IMR-90 (cell line): Measurements from ENCODE around the gene SIGLEC7. TPM values are rescaled to one million over a fixed set of nuclear protein-coding genes. Genes with fewer than 3 reads are reported as not detected.

Experiments
- ATAC-seq: fragments of 200-7000 bp; cut with Tn5 transposase; 2 replicates; pipeline ENCODE4 v1.9.1; 2020; ENCODE audit warnings: low read depth, mild to moderate bottlenecking, moderate library complexity
- BruUV-seq: library from RNA; stranded (reverse); fragments of 400-500 nt; replicated peaks from 2 replicates; lab custom pipeline; 2021; lab: Mats Ljungman, UMichigan
- CTCF ChIA-PET: fragments of 300-600 bp; formaldehyde crosslinking; extraction: SDS; loops from one replicate; lab custom pipeline; 2021; ENCODE audit warnings: antibody characterized with exemption; lab: Yijun Ruan, JAX
- POLR2A ChIA-PET: fragments of 300-600 bp; sonication (Branson Sonifier 250); formaldehyde crosslinking; loops from one replicate; lab custom pipeline; 2022; ENCODE audit warnings: antibody characterized with exemption; ENCODE audit not compliant: unreplicated experiment; lab: Charles Lee
- DNase-seq: peaks from one replicate; pipeline ENCODE4 v3.0.0; 2013
- H2AFZ ChIP-seq: replicated peaks from 2 replicates; pipeline ENCODE3; 2013; ENCODE audit warnings: low read length, mild to moderate bottlenecking; ENCODE audit not compliant: poor library complexity
- H2AK5ac ChIP-seq: 2 replicates; pipeline ENCODE4 v1.6.1; 2013; ENCODE audit warnings: low read depth, low read length, inconsistent platforms
- H2AK9ac ChIP-seq: replicated peaks from 2 replicates; pipeline ENCODE3; 2013; ENCODE audit warnings: mild to moderate bottlenecking, low read depth, low read length, moderate library complexity; ENCODE audit not compliant: poor library complexity
- H2BK120ac ChIP-seq: 2 replicates; pipeline ENCODE4 v1.6.1; 2013; ENCODE audit warnings: low read depth, low read length, inconsistent platforms
- H2BK15ac ChIP-seq: 3 replicates; pipeline ENCODE4 v1.6.1; 2013; ENCODE audit warnings: low read depth, low read length, inconsistent platforms
- H2BK20ac ChIP-seq: 2 replicates; pipeline ENCODE4 v1.6.1; 2013; ENCODE audit warnings: low read depth, mild to moderate bottlenecking, inconsistent platforms, low read length, moderate library complexity
- H2BK5ac ChIP-seq: 2 replicates; pipeline ENCODE4 v1.6.1; 2013; ENCODE audit warnings: mild to moderate bottlenecking, low read depth, low read length, inconsistent platforms; ENCODE audit not compliant: poor library complexity, severe bottlenecking
- H3K14ac ChIP-seq: replicated peaks from 2 replicates; pipeline ENCODE4 v1.6.1; 2013; ENCODE audit warnings: low read depth, low read length, inconsistent platforms
- H3K18ac ChIP-seq: 2 replicates; pipeline ENCODE4 v1.6.1; 2013; ENCODE audit warnings: low read depth, low read length, control low read depth
- H3K23ac ChIP-seq: 2 replicates; pipeline ENCODE4 v1.6.1; 2013; ENCODE audit warnings: low read depth, low read length, inconsistent platforms
- H3K27ac ChIP-seq: 2 replicates; pipeline ENCODE4 v1.5.1; 2013; ENCODE audit warnings: mild to moderate bottlenecking, control low read depth, low read length; ENCODE audit not compliant: insufficient read depth
- H3K27me3 ChIP-seq: 2 replicates; pipeline ENCODE4 v1.6.1; 2013; ENCODE audit warnings: low read length; ENCODE audit not compliant: control insufficient read depth, insufficient read depth
- H3K36me3 ChIP-seq: 2 replicates; pipeline ENCODE4 v1.6.1; 2013; ENCODE audit warnings: low read length, mixed read lengths; ENCODE audit not compliant: control insufficient read depth, insufficient read depth
- H3K4ac ChIP-seq: 2 replicates; pipeline ENCODE4 v1.6.1; 2013; ENCODE audit warnings: low read depth, low read length, inconsistent platforms
- H3K4me1 ChIP-seq: 2 replicates; pipeline ENCODE4 v1.6.1; 2013; ENCODE audit warnings: low read length, mixed read lengths; ENCODE audit not compliant: control insufficient read depth, insufficient read depth
- H3K4me2 ChIP-seq: 2 replicates; pipeline ENCODE4 v1.6.1; 2013; ENCODE audit warnings: low read depth, mild to moderate bottlenecking, control low read depth, low read length, moderate library complexity
- H3K4me3 ChIP-seq: 2 replicates; pipeline ENCODE4 v1.5.1; 2013; ENCODE audit warnings: low read depth, mild to moderate bottlenecking, control low read depth, low read length, moderate library complexity; ENCODE audit not compliant: insufficient read depth
- H3K56ac ChIP-seq: 2 replicates; pipeline ENCODE4 v1.6.1; 2013; ENCODE audit warnings: low read length, inconsistent platforms; ENCODE audit not compliant: insufficient read depth; ENCODE audit errors: extremely low read depth
- H3K79me1 ChIP-seq, 2 experiments: 2 replicates each; pipeline ENCODE4 v1.6.1; 2013; ENCODE audit warnings: low read length in 2 of 2, inconsistent platforms in 1 of 2, low read depth in 1 of 2
- H3K9ac ChIP-seq: 2 replicates; pipeline ENCODE4 v1.6.1; 2013; ENCODE audit warnings: low read depth, low read length, control low read depth
- H3K9me1 ChIP-seq: 2 replicates; pipeline ENCODE4 v1.6.1; 2013; ENCODE audit warnings: low read length, inconsistent platforms; ENCODE audit not compliant: insufficient read depth
- H3K9me3 ChIP-seq: 2 replicates; pipeline ENCODE4 v1.6.1; 2013; ENCODE audit warnings: low read length; ENCODE audit not compliant: control insufficient read depth, insufficient read depth
- H4K20me1 ChIP-seq: 2 replicates; pipeline ENCODE4 v1.6.1; 2013; ENCODE audit warnings: low read length, inconsistent platforms; ENCODE audit not compliant: insufficient read depth
- H4K5ac ChIP-seq: 2 replicates; pipeline ENCODE4 v1.6.1; 2013; ENCODE audit warnings: mild to moderate bottlenecking, low read depth, low read length, control low read depth
- H4K8ac ChIP-seq, 2 experiments: 2 replicates each; pipeline ENCODE4 v1.6.1; 2013; ENCODE audit warnings: low read depth in 2 of 2, low read length in 2 of 2, control low read depth in 1 of 2, inconsistent platforms in 1 of 2
- H4K91ac ChIP-seq: 2 replicates; pipeline ENCODE4 v1.6.1; 2013; ENCODE audit warnings: low read depth, low read length, inconsistent platforms; ENCODE audit not compliant: insufficient read depth
- BHLHE40 ChIP-seq: fragments of 150-350 bp; IDR thresholded peaks from 2 replicates; pipeline ENCODE4 v1.6.1; 2016; ENCODE audit warnings: mild to moderate bottlenecking, low read depth, low read length
- CEBPB ChIP-seq: IDR thresholded peaks from 2 replicates; pipeline ENCODE4 v1.6.1; 2012; ENCODE audit warnings: low read depth, low read length, improper control_type of control experiment
- CHD1 ChIP-seq: IDR thresholded peaks from 2 replicates; pipeline ENCODE4 v1.6.1; 2012; ENCODE audit warnings: low read depth, low read length, improper control_type of control experiment
- CTCF ChIP-seq: conservative IDR thresholded peaks from 2 replicates; pipeline ENCODE4 v1.5.1; 2012; ENCODE audit warnings: mild to moderate bottlenecking, low read depth, low read length, improper control_type of control experiment
- ELK1 ChIP-seq: fragments of 150-350 bp; IDR thresholded peaks from 2 replicates; pipeline ENCODE4 v1.6.1; 2016; ENCODE audit warnings: low read depth, mild to moderate bottlenecking, low read length, moderate library complexity, borderline replicate concordance
- FOS ChIP-seq: fragments of 150-350 bp; IDR thresholded peaks from 2 replicates; pipeline ENCODE4 v1.6.1; 2016; ENCODE audit warnings: low read depth, low read length
- MAFK ChIP-seq: IDR thresholded peaks from 2 replicates; pipeline ENCODE4 v1.6.1; 2012; ENCODE audit warnings: low read depth, low read length, improper control_type of control experiment
- MAZ ChIP-seq: IDR thresholded peaks from 2 replicates; pipeline ENCODE4 v1.6.1; 2012; ENCODE audit warnings: low read depth, mild to moderate bottlenecking, low read length, improper control_type of control experiment, moderate library complexity, borderline replicate concordance
- MXI1 ChIP-seq: IDR thresholded peaks from 2 replicates; pipeline ENCODE4 v1.6.1; 2012; ENCODE audit warnings: low read depth, mild to moderate bottlenecking, low read length, moderate library complexity, borderline replicate concordance
- NFE2L2 ChIP-seq: fragments of 150-350 bp; IDR thresholded peaks from 2 replicates; pipeline ENCODE4 v1.6.1; 2016; ENCODE audit warnings: low read depth, mild to moderate bottlenecking, low read length
- POLR2A ChIP-seq: IDR thresholded peaks from 2 replicates; pipeline ENCODE4 v1.6.1; 2012; ENCODE audit warnings: mild to moderate bottlenecking, low read depth, low read length
- RAD21 ChIP-seq: IDR thresholded peaks from 2 replicates; pipeline ENCODE4 v1.6.1; 2012; ENCODE audit warnings: low read length, improper control_type of control experiment
- RCOR1 ChIP-seq: IDR thresholded peaks from 2 replicates; pipeline ENCODE4 v1.6.1; 2012; ENCODE audit warnings: mild to moderate bottlenecking, low read length, improper control_type of control experiment; ENCODE audit not compliant: insufficient replicate concordance
- RFX5 ChIP-seq: IDR thresholded peaks from 2 replicates; pipeline ENCODE4 v1.8.0; 2012; ENCODE audit warnings: low read depth, mild to moderate bottlenecking, low read length, moderate library complexity
- SMC3 ChIP-seq: fragments of 150-350 bp; IDR thresholded peaks from 2 replicates; pipeline ENCODE4 v1.6.1; 2016; ENCODE audit warnings: low read depth, mild to moderate bottlenecking, antibody characterized with exemption, low read length, moderate library complexity
- USF2 ChIP-seq: fragments of 150-350 bp; IDR thresholded peaks from 2 replicates; pipeline ENCODE4 v1.6.1; 2017; ENCODE audit warnings: mild to moderate bottlenecking, antibody characterized with exemption, low read length, low read depth
- WGBS, 2 experiments: methylation state at CpG; one replicate each; pipeline versions ENCODE4 v1.1.5 to v1.1.7; 2013; ENCODE audit warnings: missing lambda C conversion rate in 2 of 2; ENCODE audit not compliant: insufficient read length in 1 of 2; ENCODE audit errors: extremely low coverage in 2 of 2; 5-methylcytosine and 5-hydroxymethylcytosine counted together
- dilution Hi-C: fragments of 300-500 bp; cut with HindIII; formaldehyde crosslinking; loops from one replicate; pipeline ENCODE4 v1.14.3; 2018; ENCODE audit warnings: low sequenced_read_pairs; ENCODE audit not compliant: unreplicated experiment
- in situ Hi-C: fragments of 300-500 bp; cut with MboI; formaldehyde crosslinking; loops from 3 replicates; pipeline ENCODE4 v1.14.3; 2019; ENCODE audit warnings: low sequenced_read_pairs, inconsistent platforms, mixed read lengths
- intact Hi-C: fragments of 100-400 bp; cut with micrococcal nuclease; formaldehyde crosslinking; loops from 2 replicates; pipeline ENCODE4 v1.10.0; 2022
- polyA plus RNA-seq, 3 experiments: library from polyadenylated mRNA; depleted of rRNA; stranded (reverse); fragments of >200 nt; gene quantifications; 2 replicates each; pipeline ENCODE4 v1.2.3, GENCODE V29; 2012; ENCODE audit warnings: low replicate concordance in 1 of 3
- total RNA-seq: library from RNA; depleted of rRNA; stranded (reverse); fragments of >200 nt; gene quantifications from 2 replicates; pipeline ENCODE4 v1.2.3, GENCODE V29; 2012

SIGLEC7 gene
- total and polyA plus RNA-seq, 2 of the 4 experiments (the other 2 are of a cell fraction), result not detected

GRCh38 chr19:51119611-51120010 lies 22.5 kb upstream of the SIGLEC7 start:
- Histone ChIP-seq H3K36me3 (no peaks in the 10 kb centered on the region), H4K20me1 (no peaks in the 10 kb centered on the region), H3K27me3 (no peaks in the 10 kb centered on the region; the same call in 1 of the 2 replicates), H3K14ac (no peak overlapping the region), H3K4me3 (no peak overlapping the region), H4K91ac (no peak overlapping the region), H2AFZ (no peak overlapping the region), H3K9ac (no peak overlapping the region), H3K4me2 (no peak overlapping the region), H4K5ac (no peak overlapping the region), H3K23ac (no peak overlapping the region), H2BK120ac (no peak overlapping the region), H2BK20ac (no peak overlapping the region), H2AK5ac (no peak overlapping the region), H3K4ac (no peak overlapping the region), H3K9me3 (no peaks in the 10 kb centered on the region), H3K56ac (0 out of 2 replicates have a peak overlapping the region, but pooled peaks have one; percentile 17), H3K9me1 (no peaks in the 10 kb centered on the region), H2AK9ac (no peak overlapping the region), H2BK15ac (no peak overlapping the region), H3K18ac (no peak overlapping the region), H3K4me1 (no peaks in the 10 kb centered on the region), H3K27ac (no peak overlapping the region), H3K79me1 (no peaks in the 10 kb centered on the region), H4K8ac (no peak overlapping the region), H2BK5ac (no peak overlapping the region)
- no CpG with 5 or more reads among the region's 6 CpGs for WGBS, 2 experiments
- ChIA-PET POLR2A (no interaction called here), CTCF (no interaction called here)
- TF ChIP-seq NFE2L2, result no peak
- TF ChIP-seq MAZ, result no peak
- TF ChIP-seq MXI1, result no peak
- TF ChIP-seq CTCF, result no peak
- no peak for TF ChIP-seq CHD1
- no peak for TF ChIP-seq RAD21
- TF ChIP-seq BHLHE40, result no peak
- TF ChIP-seq FOS, result no peak
- no peak for TF ChIP-seq SMC3
- TF ChIP-seq RFX5, result no peak
- no peak for TF ChIP-seq CEBPB
- TF ChIP-seq ELK1, result no peak
- no peak for TF ChIP-seq POLR2A
- TF ChIP-seq MAFK, result no peak
- TF ChIP-seq USF2, result no peak
- no peak for TF ChIP-seq RCOR1
- no peak for ATAC-seq
- dilution Hi-C loops, result no loop called here
- in situ Hi-C loops, result no loop called here
- DNase-seq, result no peak
- BruUV-seq, result no TSS peak
- intact Hi-C loops, result no loop called here
